ENCODE results near the gene SLC39A6.

SLC39A6 gene

DNA sequence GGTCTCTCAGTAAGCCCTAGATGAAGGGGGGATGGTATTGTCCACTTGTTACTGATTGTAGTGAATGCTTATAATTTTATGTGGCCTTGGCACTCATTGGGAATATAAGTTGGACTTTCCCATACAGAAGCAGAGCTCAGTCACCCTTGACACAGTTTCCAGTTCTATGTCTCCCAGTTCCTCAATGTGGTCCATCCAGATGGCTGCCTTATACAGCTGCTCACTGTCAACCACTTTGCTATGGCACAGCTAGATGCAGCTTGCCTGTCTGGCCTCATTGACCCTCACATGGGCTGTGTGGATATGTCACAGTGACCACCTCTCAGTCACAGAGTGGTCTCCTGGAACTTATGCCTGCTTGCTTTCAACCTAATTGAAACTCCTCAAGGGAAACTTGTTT, 21.7 kb downstream of the SLC39A6 start:
- DNase-seq (ENCODE audit: extremely low read depth, insufficient read length): no peak
- H3K36me3 ChIP-seq (ENCODE audit: control insufficient read depth, insufficient read depth, low read length): no peaks in the 10 kb centered on the region; the same call in 1 of the 2 replicates
- TF ChIP-seq, protein P1, sequence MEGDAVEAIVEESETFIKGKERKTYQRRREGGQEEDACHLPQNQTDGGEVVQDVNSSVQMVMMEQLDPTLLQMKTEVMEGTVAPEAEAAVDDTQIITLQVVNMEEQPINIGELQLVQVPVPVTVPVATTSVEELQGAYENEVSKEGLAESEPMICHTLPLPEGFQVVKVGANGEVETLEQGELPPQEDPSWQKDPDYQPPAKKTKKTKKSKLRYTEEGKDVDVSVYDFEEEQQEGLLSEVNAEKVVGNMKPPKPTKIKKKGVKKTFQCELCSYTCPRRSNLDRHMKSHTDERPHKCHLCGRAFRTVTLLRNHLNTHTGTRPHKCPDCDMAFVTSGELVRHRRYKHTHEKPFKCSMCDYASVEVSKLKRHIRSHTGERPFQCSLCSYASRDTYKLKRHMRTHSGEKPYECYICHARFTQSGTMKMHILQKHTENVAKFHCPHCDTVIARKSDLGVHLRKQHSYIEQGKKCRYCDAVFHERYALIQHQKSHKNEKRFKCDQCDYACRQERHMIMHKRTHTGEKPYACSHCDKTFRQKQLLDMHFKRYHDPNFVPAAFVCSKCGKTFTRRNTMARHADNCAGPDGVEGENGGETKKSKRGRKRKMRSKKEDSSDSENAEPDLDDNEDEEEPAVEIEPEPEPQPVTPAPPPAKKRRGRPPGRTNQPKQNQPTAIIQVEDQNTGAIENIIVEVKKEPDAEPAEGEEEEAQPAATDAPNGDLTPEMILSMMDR (IDR thresholded peaks at IDR 0.05; ENCODE audit: insufficient read depth, low read length, poor library complexity, severe bottlenecking): no peak

DNA sequence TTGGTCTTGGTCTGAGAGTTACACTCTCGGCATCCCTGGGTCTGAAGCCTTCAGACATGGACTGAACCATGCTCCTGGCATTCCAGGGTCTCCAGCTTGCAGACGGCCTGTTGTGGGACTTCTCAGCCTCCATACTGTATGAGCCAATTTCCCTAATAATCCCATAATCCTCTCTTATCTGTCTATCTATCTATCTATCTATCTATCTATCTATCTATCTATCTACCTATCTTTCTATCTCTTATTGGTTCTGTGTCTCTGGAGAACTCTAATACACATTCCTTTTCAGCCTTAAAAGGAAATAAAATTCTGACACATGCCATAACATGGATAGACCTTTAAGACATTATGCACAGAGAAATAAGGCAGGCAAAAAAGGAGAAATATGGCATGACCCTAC, 24.4 kb downstream of the SLC39A6 start:
- H3K4me3 ChIP-seq (replicated peaks; ENCODE audit: low read depth, low read length): no peak overlapping the region
- no peaks in the 10 kb centered on the region for H3K27me3 ChIP-seq (replicated peaks; ENCODE audit: control insufficient read depth, insufficient read depth, low read length)
- no peak for DNase-seq (ENCODE audit: extremely low read depth, insufficient read length)
- no peaks in the 10 kb centered on the region for H3K36me3 ChIP-seq (ENCODE audit: control insufficient read depth, insufficient read depth, low read length)
- TF ChIP-seq, protein P1 (IDR thresholded peaks at IDR 0.05; ENCODE audit: insufficient read depth, low read length, poor library complexity, severe bottlenecking): no peak

More for the DNA sequence above, 21.7 kb downstream of the SLC39A6 start:
- H3K27me3 ChIP-seq (replicated peaks; ENCODE audit: control insufficient read depth, insufficient read depth, low read length): no peaks in the 10 kb centered on the region
- no peak overlapping the region for H3K4me3 ChIP-seq (replicated peaks; ENCODE audit: low read depth, low read length)

DNA sequence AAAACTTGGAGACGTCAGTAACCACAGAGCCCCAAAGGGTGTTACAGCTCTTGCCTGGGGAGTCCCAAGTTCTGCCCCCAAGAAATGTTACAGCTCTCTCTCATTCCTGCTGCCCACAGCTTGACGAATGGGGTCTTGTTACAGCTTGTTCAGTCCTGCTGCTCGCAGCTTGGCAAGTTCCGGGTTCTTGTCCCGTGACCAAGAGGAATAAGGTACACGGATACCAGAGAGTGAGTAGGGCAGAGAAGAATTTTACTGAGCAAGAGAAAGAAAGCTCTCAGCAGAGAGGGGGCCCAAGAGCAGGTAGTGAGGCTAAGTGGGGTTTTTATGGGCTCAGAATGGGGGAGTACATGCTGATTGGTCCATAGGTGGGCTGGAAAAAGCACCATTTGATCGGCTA, 27.2 kb downstream of the SLC39A6 start:
- Histone ChIP-seq H3K27me3 (replicated peaks; ENCODE audit: control insufficient read depth, insufficient read depth, low read length) (no peaks in the 10 kb centered on the region), H3K36me3 (ENCODE audit: control insufficient read depth, insufficient read depth, low read length) (no peaks in the 10 kb centered on the region), H3K4me3 (replicated peaks; ENCODE audit: low read depth, low read length) (no peak overlapping the region)
- TF ChIP-seq, protein P1 (IDR thresholded peaks at IDR 0.05; ENCODE audit: insufficient read depth, low read length, poor library complexity, severe bottlenecking): no peak
- no peak for DNase-seq (ENCODE audit: extremely low read depth, insufficient read length)

DNA sequence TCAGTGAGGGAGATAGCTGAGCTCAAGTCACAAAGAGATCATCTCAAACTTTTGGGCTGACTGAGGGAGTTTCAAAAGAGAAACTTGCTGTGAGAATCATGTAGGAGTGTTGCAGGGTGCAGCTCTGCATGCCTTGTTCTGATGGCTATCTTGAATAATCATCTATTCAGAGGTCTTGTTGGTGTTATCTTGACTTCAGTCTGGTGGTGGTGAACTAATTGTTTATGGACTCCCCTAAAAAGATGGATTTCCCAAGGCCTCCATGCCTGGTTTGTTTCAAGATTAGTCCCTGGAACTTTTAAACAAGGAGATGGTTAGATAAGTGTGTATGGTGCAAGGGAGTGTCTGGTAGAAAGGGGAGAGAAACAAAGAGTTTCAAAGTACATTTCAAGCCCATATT, 29.8 kb downstream of the SLC39A6 start:
- Histone ChIP-seq H3K36me3 (ENCODE audit: control insufficient read depth, insufficient read depth, low read length) (no peaks in the 10 kb centered on the region), H3K27me3 (replicated peaks; ENCODE audit: control insufficient read depth, insufficient read depth, low read length) (no peaks in the 10 kb centered on the region), H3K4me3 (replicated peaks; ENCODE audit: low read depth, low read length) (no peak overlapping the region)
- TF ChIP-seq, protein P1 (IDR thresholded peaks at IDR 0.05; ENCODE audit: insufficient read depth, low read length, poor library complexity, severe bottlenecking): no peak
- no peak for DNase-seq (ENCODE audit: extremely low read depth, insufficient read length)

DNA sequence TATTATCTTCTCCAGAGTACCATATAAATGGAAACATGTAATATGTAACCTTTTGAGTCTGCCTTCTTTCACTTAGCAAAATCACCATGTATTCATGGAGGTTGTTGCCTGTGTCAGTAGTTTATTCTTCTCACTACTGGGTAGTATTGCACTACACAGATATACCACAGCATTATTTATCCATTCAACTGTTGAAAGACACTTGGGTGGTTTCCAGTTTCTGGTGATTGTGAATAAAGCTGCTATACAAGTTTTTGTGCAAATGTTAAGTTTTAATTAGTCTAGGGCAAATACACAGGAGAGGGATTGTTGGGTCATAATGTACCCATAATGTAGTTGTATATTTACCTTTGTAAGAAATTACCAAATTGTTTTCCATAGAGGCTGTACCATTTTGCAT, 32.2 kb downstream of the SLC39A6 start:
- DNase-seq (ENCODE audit: extremely low read depth, insufficient read length): no peak
- TF ChIP-seq, protein P1 (IDR thresholded peaks at IDR 0.05; ENCODE audit: insufficient read depth, low read length, poor library complexity, severe bottlenecking): no peak
- no peak overlapping the region for H3K4me3 ChIP-seq (replicated peaks; ENCODE audit: low read depth, low read length)
- no peaks in the 10 kb centered on the region for H3K36me3 ChIP-seq (ENCODE audit: control insufficient read depth, insufficient read depth, low read length)
- H3K27me3 ChIP-seq (replicated peaks; ENCODE audit: control insufficient read depth, insufficient read depth, low read length): no peaks in the 10 kb centered on the region

DNA sequence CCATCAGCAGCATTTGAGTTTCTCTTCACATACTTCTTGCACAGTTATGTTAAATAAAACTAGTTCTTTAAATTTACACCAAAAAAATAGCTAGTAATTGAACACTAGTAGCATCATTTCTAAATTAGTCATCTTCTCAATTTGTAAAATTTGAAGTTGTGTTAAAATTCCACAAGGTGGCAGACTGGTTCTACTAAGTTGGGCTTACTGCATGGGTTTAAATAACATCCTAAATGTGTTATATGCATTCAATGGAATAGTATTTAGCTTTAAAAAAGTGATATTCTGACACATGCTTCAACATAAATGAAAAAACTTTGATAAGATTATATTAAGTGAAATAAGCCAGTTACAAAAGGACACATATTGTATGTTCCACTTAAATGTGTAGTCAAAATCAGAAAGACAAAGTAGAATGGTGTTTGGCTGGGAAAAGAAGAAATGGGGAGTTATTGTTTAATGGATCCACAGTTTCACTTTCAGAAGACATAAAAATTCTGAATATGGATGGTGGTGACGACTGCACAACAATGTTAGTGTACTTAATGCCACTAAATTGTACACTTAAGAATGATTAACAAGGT, 33.1 kb downstream of the SLC39A6 start:
- TF ChIP-seq, protein P1 (IDR thresholded peaks at IDR 0.05; ENCODE audit: insufficient read depth, low read length, poor library complexity, severe bottlenecking): peak; percentile 25
- no peaks in the 10 kb centered on the region for H3K36me3 ChIP-seq (ENCODE audit: control insufficient read depth, insufficient read depth, low read length)
- peak; percentile 13 for DNase-seq (ENCODE audit: extremely low read depth, insufficient read length)

More for the DNA sequence above, 33.1 kb downstream of the SLC39A6 start:
- Histone ChIP-seq H3K27me3 (replicated peaks; ENCODE audit: control insufficient read depth, insufficient read depth, low read length) (no peaks in the 10 kb centered on the region), H3K4me3 (replicated peaks; ENCODE audit: low read depth, low read length) (no peak overlapping the region)
